Activated CD4-positive, alpha-beta T cell treated with anti-CD3 and anti-CD28 coated beads, Interleukin-2, amount 50 U/mL, for 4 hours (primary cell): Measurements from ENCODE around the gene OTOL1.
"Not testable (repeated sequence)": the region's sequence is repeated elsewhere in the genome, so short reads cannot be mapped to it uniquely, and the experiment has no call there.

Experiments used
- DNase-seq, 2 experiments: peaks; one replicate each; pipeline ENCODE4 v3.0.0-alpha.2; 2020

OTOL1 gene

GRCh38 chr3:161496508-161496907, at the start of gene OTOL1:
Gene OTOL1, plus strand, starts transcription at chr3:161496808. Its CDS starts 0 bp downstream, at chr3:161496808.
- DNase-seq = no peak

GRCh38 chr3:161449785-161450184, 46.8 kb upstream of the OTOL1 start:
- DNase-seq = no peak

GRCh38 chr3:161452179-161452578, 44.4 kb upstream of the OTOL1 start:
- no peak for DNase-seq

- DNase-seq = no peak
Observed at GRCh38 chr3:161454615-161455014, 42.0 kb upstream of the OTOL1 start.

GRCh38 chr3:161455962-161456361, 40.6 kb upstream of the OTOL1 start:
- no peak for DNase-seq

- DNase-seq = no peak
Observed at GRCh38 chr3:161462138-161462537, 34.5 kb upstream of the OTOL1 start.

GRCh38 chr3:161471211-161471610, 25.4 kb upstream of the OTOL1 start:
- no peak for DNase-seq

- no peak for DNase-seq
Observed at GRCh38 chr3:161474139-161474538, 22.5 kb upstream of the OTOL1 start.

GRCh38 chr3:161474741-161475140, 21.9 kb upstream of the OTOL1 start:
- no peak for DNase-seq

GRCh38 chr3:161475206-161475605, 21.4 kb upstream of the OTOL1 start:
- no peak for DNase-seq

GRCh38 chr3:161475905-161476304, 20.7 kb upstream of the OTOL1 start:
- no peak for DNase-seq

GRCh38 chr3:161484226-161484625, 12.4 kb upstream of the OTOL1 start:
- no peak for DNase-seq

GRCh38 chr3:161488284-161488683, 8.3 kb upstream of the OTOL1 start:
- not testable (repeated sequence) for DNase-seq

GRCh38 chr3:161489395-161489794, 7.2 kb upstream of the OTOL1 start:
- no peak for DNase-seq

- not testable (repeated sequence) for DNase-seq
Observed at GRCh38 chr3:161490845-161491244, 5.8 kb upstream of the OTOL1 start.

- no peak for DNase-seq
Observed at GRCh38 chr3:161498259-161498921, 1.8 kb downstream of the OTOL1 start.

GRCh38 chr3:161500068-161500796, 3.6 kb downstream of the OTOL1 start:
- no peak for DNase-seq

- DNase-seq = no peak
Observed at GRCh38 chr3:161503271-161503670, 6.7 kb downstream of the OTOL1 start.

GRCh38 chr3:161508852-161509477, 12.4 kb downstream of the OTOL1 start:
- no peak for DNase-seq

- DNase-seq = no peak
Observed at GRCh38 chr3:161510510-161511260, 14.1 kb downstream of the OTOL1 start.

GRCh38 chr3:161523916-161524315, 27.3 kb downstream of the OTOL1 start:
- no peak for DNase-seq

GRCh38 chr3:161531930-161532329, 35.3 kb downstream of the OTOL1 start:
- DNase-seq = no peak

- no peak for DNase-seq
Observed at GRCh38 chr3:161540594-161540993, 44.0 kb downstream of the OTOL1 start.
